LNCAP (cell line): ENCODE measurements around the gene FGF1.

Experiments
- TF ChIP-seq, protein P1 (sequence below): fragments of 450-650 bp; IDR thresholded peaks from 2 replicates; pipeline ENCODE4 v1.5.1; 2017; ENCODE audit warnings: mild to moderate bottlenecking

Gene FGF1

DNA sequence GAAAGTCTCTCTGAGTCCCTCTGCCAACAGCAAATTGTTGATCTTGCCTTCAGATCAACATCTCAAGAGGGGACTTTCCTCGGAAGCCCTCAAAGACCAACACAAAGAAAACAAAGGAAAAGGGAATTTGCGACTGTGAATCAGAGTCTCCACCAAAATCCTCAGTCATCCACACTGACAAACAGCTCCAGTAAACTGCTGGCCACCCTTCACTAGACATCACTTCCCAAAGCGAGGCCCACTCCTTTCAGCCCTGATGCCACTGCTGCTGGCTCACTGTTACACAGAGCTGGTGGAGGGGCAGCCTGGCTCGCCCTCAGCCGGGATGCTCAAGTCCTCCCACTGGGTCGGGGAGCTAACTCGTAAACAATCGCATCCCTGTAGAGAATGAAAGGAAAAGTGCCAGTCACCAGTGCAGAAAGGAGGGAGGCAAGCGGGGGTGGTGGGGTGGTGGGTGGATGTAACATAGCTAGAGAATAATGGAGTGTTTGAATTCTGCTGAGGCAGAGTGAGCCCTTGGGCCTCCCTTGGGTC lies 1.3 kb downstream of the FGF1 start:
- TF ChIP-seq, protein P1, sequence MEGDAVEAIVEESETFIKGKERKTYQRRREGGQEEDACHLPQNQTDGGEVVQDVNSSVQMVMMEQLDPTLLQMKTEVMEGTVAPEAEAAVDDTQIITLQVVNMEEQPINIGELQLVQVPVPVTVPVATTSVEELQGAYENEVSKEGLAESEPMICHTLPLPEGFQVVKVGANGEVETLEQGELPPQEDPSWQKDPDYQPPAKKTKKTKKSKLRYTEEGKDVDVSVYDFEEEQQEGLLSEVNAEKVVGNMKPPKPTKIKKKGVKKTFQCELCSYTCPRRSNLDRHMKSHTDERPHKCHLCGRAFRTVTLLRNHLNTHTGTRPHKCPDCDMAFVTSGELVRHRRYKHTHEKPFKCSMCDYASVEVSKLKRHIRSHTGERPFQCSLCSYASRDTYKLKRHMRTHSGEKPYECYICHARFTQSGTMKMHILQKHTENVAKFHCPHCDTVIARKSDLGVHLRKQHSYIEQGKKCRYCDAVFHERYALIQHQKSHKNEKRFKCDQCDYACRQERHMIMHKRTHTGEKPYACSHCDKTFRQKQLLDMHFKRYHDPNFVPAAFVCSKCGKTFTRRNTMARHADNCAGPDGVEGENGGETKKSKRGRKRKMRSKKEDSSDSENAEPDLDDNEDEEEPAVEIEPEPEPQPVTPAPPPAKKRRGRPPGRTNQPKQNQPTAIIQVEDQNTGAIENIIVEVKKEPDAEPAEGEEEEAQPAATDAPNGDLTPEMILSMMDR = no peak

DNA sequence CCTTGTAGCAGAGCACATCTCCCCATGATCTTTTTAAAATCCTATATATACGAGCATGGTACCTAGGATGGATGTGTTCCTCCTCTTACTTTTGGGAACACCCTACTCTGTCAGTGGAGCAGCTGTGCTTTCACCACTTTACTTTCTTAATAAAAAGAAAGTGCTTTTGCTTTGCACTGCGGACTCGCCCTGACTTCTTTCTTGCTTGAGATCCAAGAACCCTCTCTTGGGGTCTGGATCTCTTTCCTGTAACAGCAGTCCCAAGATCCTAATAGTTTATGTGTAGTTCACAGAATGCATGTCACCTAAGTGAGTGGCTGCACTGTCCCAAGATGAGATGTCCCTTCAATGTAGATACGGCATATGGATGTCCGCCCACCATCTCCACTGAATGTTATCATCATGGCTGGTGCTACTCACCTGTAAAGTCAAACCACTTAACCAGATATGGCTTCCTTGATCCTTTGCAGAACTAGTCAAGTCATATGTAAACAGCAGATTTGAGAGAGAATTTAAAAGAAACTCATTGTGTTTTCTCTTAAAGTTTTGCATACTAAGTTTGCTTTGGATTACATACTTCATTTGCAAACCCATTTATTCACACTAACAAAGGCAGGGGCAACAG lies 1.9 kb downstream of the FGF1 start:
- TF ChIP-seq, protein P1 = no peak

DNA sequence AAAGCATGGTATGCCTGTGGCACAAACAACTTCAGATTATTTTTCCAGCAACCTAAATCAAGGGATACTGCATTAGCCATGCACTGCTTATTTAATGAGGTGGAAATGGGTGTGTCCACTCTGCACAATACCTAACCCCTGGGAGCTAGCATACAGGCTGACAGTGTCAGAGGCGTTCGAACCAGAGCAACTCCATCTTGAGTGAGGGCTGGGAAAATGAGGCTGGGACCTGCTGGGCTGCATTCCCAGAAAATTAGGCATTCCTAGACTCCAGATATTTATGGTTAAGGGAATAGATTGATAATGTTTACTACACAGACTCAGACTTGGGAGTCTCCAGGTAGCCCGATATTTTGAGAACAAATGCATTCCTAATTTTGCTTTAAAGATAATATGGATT lies 2.8 kb downstream of the FGF1 start:
- TF ChIP-seq, protein P1 = no peak

DNA sequence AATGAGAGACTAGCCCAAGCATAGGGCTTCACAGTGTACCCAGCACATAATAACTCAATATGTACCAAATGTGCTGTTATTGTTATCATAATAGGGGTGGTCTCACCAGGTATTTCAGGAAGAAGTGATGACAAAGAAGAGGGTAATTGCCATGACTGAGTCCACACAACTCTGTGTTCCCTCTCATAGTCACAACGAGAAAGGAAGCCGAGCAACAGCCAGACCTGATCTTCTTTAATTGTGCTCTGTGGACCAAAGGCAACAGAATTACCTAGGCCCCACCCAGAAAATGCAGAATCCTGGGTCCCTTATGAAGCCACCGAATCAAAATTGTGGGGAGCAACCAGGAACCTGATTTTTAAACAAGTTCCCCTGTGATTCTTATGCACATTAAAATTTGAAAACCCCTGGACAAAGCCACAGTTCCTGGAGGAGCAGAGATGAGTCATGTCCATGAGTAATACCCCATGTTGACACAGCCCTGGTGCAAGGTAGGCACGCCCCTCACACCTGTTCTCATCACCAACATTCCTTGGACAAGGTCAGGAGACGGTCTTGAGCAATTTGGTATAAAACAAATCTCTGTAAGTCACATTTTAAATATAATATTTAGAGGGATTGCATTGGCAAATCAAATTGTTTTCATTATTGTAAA lies 5.2 kb downstream of the FGF1 start:
- TF ChIP-seq, protein P1 = no peak

DNA sequence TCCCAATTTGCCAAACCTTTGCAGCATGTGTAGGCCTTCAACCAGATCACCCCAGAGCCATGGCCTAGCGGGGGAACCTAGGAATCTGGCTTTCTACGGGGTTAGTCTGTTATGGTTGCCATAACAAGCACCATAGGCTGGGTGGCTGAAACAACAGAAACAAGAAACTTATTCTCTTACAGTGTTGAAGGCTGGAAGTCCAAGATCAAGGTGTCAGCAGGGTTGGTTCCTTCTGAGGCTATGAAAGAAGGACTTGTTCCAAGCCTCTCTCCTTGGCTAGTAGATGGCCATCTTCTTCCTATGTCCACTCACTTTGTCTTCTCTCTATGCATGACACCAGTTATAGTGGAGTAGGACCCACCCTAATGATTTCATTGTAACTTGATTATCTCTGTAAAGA lies 6.1 kb downstream of the FGF1 start:
- TF ChIP-seq, protein P1 = no peak

DNA sequence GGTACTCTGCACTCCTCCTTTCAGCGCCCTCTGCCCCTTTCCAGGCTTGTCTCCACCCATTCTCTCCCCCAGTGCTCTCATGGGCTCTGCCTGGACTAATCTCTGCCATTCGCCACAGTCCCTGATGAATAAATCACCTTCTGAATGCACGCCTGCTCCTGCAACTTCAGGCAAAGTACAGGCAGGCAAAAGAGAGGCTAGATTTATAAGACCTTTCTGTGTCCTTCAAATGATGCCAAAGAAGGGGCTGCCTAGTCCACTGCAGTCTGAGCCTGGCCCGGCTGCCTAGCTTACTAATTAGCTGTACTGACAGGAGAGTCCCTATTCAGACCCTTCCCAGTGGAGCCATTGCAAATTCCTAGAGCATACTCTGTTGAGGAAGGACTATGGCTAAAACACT lies 7.4 kb downstream of the FGF1 start:
- TF ChIP-seq, protein P1 = no peak

DNA sequence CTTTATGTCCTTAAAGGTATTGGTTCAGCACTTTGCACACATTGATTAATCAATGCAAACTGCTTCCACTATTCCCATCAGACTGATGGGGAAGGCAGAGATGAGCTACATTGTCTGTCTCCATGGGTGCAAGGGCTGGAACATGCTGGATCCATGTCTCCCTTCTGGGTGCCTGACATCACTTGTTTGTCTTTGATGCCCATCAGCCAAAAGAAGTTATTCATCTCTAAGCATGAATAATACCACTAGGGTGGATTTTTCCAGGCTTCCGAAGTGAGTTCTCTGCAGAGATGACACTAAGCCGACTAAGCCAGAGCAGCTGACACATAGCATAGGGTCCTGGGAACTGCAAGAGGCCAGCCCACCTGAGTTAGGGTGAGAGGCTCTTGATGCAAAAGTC lies 8.7 kb downstream of the FGF1 start:
- TF ChIP-seq, protein P1 = no peak
